COLO829 (cell line): ENCODE measurements around the gene SBNO1.
"Not testable (repeated sequence)": the region's sequence is repeated elsewhere in the genome, so short reads cannot be mapped to it uniquely, and the experiment has no call there.

ENCODE experiments used
- DNase-seq: peaks from one replicate; pipeline ENCODE4 v3.0.0; 2012; ENCODE audit warnings: low spot score

Gene SBNO1

GRCh38 chr12:123388951-123389559 lies 24.4 kb upstream of the SBNO1 start:
- no peak for DNase-seq

- DNase-seq: peak; percentile 55
Measured at GRCh38 chr12:123388177-123388950, 23.7 kb upstream of the SBNO1 start.

- DNase-seq: no peak
Measured at GRCh38 chr12:123387508-123388176, 23.0 kb upstream of the SBNO1 start.

GRCh38 chr12:123385536-123385935 lies 20.9 kb upstream of the SBNO1 start:
- DNase-seq: not testable (repeated sequence)

GRCh38 chr12:123384994-123385376 lies 20.3 kb upstream of the SBNO1 start:
- no peak for DNase-seq

- no peak for DNase-seq
Measured at GRCh38 chr12:123384318-123384993, 19.8 kb upstream of the SBNO1 start.

- DNase-seq: no peak
Measured at GRCh38 chr12:123382684-123383083, 18.0 kb upstream of the SBNO1 start.

- DNase-seq: no peak
Measured at GRCh38 chr12:123379391-123379790, 14.7 kb upstream of the SBNO1 start.

GRCh38 chr12:123372415-123372814 lies 7.8 kb upstream of the SBNO1 start:
- not testable (repeated sequence) for DNase-seq

GRCh38 chr12:123371667-123372368 lies 7.2 kb upstream of the SBNO1 start:
- DNase-seq: not testable (repeated sequence)

GRCh38 chr12:123369229-123369628 lies 4.6 kb upstream of the SBNO1 start:
- DNase-seq: no peak

- not testable (repeated sequence) for DNase-seq
Measured at GRCh38 chr12:123368431-123368830, 3.8 kb upstream of the SBNO1 start.

GRCh38 chr12:123367511-123367910 lies 2.9 kb upstream of the SBNO1 start:
- DNase-seq: no peak

- DNase-seq: peak; percentile 99
Measured at GRCh38 chr12:123365025-123365917, 624 bp upstream of the SBNO1 start.

GRCh38 chr12:123363740-123364531 lies 711 bp downstream of the SBNO1 start:
- no peak for DNase-seq

GRCh38 chr12:123363390-123363739 lies 1.3 kb downstream of the SBNO1 start:
- DNase-seq: no peak

- no peak for DNase-seq
Measured at GRCh38 chr12:123358035-123358434, 6.6 kb downstream of the SBNO1 start.

GRCh38 chr12:123356159-123356670 lies 8.4 kb downstream of the SBNO1 start:
- DNase-seq: no peak

- DNase-seq: peak; percentile 42
Measured at GRCh38 chr12:123354600-123354999, 10.0 kb downstream of the SBNO1 start.

- no peak for DNase-seq
Measured at GRCh38 chr12:123351349-123351748, 13.3 kb downstream of the SBNO1 start.
